Neural cell (in vitro differentiated cells): ENCODE data around the gene CES2. TPM values are rescaled to one million over a fixed set of nuclear protein-coding genes. Genes with fewer than 3 reads are reported as not detected.

Source experiments
- H2AFZ ChIP-seq: fragments of 200-600, 300-800 bp; sonication (generic), shearing (Covaris generic); 2 replicates; pipeline ENCODE4 v1.6.0; 2014; ENCODE audit warnings: low read depth, mild to moderate bottlenecking, antibody characterized with exemption, low read length, moderate library complexity
- H3F3A ChIP-seq: fragments of 200-600 bp; shearing (Covaris generic); 2 replicates; pipeline ENCODE4 v1.6.1; 2016; ENCODE audit warnings: mild to moderate bottlenecking, moderate library complexity, mixed read lengths, antibody characterized with exemption, low read length; ENCODE audit not compliant: insufficient read depth, poor library complexity, severe bottlenecking
- H3K27ac ChIP-seq: fragments of 200-600, 300-800 bp; sonication (generic), shearing (Covaris generic); 2 replicates; pipeline ENCODE4 v1.5.1; 2014; ENCODE audit warnings: mild to moderate bottlenecking, low read length, moderate library complexity
- H3K27me3 ChIP-seq: fragments of 300-800, 200-600 bp; sonication (generic), shearing (Covaris generic); 2 replicates; pipeline ENCODE4 v1.6.0; 2014; ENCODE audit warnings: mild to moderate bottlenecking, low read depth, low read length, moderate library complexity; ENCODE audit not compliant: insufficient read depth
- H3K36me3 ChIP-seq: fragments of 300-800, 200-600 bp; sonication (generic), shearing (Covaris generic); 2 replicates; pipeline ENCODE4 v1.5.1; 2014; ENCODE audit warnings: mild to moderate bottlenecking, antibody characterized with exemption, low read length, moderate library complexity; ENCODE audit not compliant: insufficient read depth
- H3K4me2 ChIP-seq: fragments of 300-800, 200-600 bp; sonication (generic), shearing (Covaris generic); 2 replicates; pipeline ENCODE4 v1.6.0; 2014; ENCODE audit warnings: mild to moderate bottlenecking, low read length
- H3K4me3 ChIP-seq: fragments of 300-800, 200-600 bp; sonication (generic), shearing (Covaris generic); 2 replicates; pipeline ENCODE4 v1.5.1; 2014; ENCODE audit warnings: mild to moderate bottlenecking, low read length, moderate library complexity
- H3K79me2 ChIP-seq: fragments of 200-600 bp; shearing (Covaris generic); replicated peaks from 2 replicates; pipeline ENCODE4 v1.6.0; 2014; ENCODE audit warnings: mild to moderate bottlenecking, low read length, moderate library complexity; ENCODE audit not compliant: insufficient read depth
- H3K9ac ChIP-seq: fragments of 300-800, 200-600 bp; sonication (generic), shearing (Covaris generic); 2 replicates; pipeline ENCODE4 v1.6.1; 2016; ENCODE audit warnings: mild to moderate bottlenecking, low read length, mixed read lengths
- H3K9me2 ChIP-seq: fragments of 200-600 bp; shearing (Covaris generic); 2 replicates; pipeline ENCODE4 v1.6.1; 2016; ENCODE audit warnings: mild to moderate bottlenecking, low read length, mixed read lengths; ENCODE audit not compliant: insufficient read depth
- H3K9me3 ChIP-seq: fragments of 200-600, 300-800 bp; sonication (generic), shearing (Covaris generic); 2 replicates; pipeline ENCODE4 v1.6.1; 2016; ENCODE audit warnings: mild to moderate bottlenecking, mixed run types, low read length, moderate library complexity, mixed read lengths
- H4K20me1 ChIP-seq: fragments of 200-600 bp; shearing (Covaris generic); 2 replicates; pipeline ENCODE4 v1.6.1; 2016; ENCODE audit warnings: mild to moderate bottlenecking, mixed run types; ENCODE audit not compliant: insufficient read depth
- CTCF ChIP-seq: fragments of 450-650 bp; IDR thresholded peaks from 2 replicates; pipeline ENCODE4 v1.5.1; 2014; ENCODE audit warnings: antibody characterized with exemption, mild to moderate bottlenecking, moderate library complexity; ENCODE audit not compliant: poor library complexity, severe bottlenecking
- EP300 ChIP-seq: fragments of 450-650 bp; conservative IDR thresholded peaks from 2 replicates; pipeline ENCODE4 v1.6.1; 2014; ENCODE audit warnings: antibody characterized with exemption, mild to moderate bottlenecking, moderate library complexity; ENCODE audit not compliant: poor library complexity, severe bottlenecking
- EZH2 ChIP-seq: fragments of 200-600, 300-800 bp; shearing (Covaris generic), sonication (generic); IDR thresholded peaks from 2 replicates; pipeline ENCODE4 v1.6.1; 2014; ENCODE audit warnings: antibody characterized with exemption, low read length, borderline replicate concordance, mild to moderate bottlenecking; ENCODE audit not compliant: insufficient read depth, poor library complexity, severe bottlenecking
- MXI1 ChIP-seq: fragments of 450-650 bp; conservative IDR thresholded peaks from 2 replicates; pipeline ENCODE4 v1.6.1; 2014; ENCODE audit warnings: antibody characterized with exemption, mild to moderate bottlenecking; ENCODE audit not compliant: poor library complexity, severe bottlenecking
- POLR2AphosphoS5 ChIP-seq: IDR thresholded peaks from 2 replicates; pipeline ENCODE4 v1.6.1; 2012
- RAD21 ChIP-seq: fragments of 450-650 bp; conservative IDR thresholded peaks from 2 replicates; pipeline ENCODE4 v1.6.1; 2014; ENCODE audit warnings: antibody characterized with exemption, mild to moderate bottlenecking, moderate library complexity
- REST ChIP-seq: IDR thresholded peaks from 2 replicates; pipeline ENCODE4 v1.6.1; 2012; ENCODE audit warnings: borderline replicate concordance
- SMC3 ChIP-seq: fragments of 450-650 bp; conservative IDR thresholded peaks from 2 replicates; pipeline ENCODE4 v1.6.1; 2014; ENCODE audit warnings: antibody characterized with exemption, mild to moderate bottlenecking, moderate library complexity; ENCODE audit not compliant: poor library complexity
- TAF1 ChIP-seq: IDR thresholded peaks from 2 replicates; pipeline ENCODE4 v1.6.1; 2012; ENCODE audit warnings: low read depth
- polyA plus RNA-seq: library from polyadenylated mRNA; depleted of rRNA; stranded (reverse); fragments of >200 nt; gene quantifications from 2 replicates; pipeline ENCODE4 v1.2.3, GENCODE V29; 2014

CES2 gene
- polyA plus RNA-seq, 1 donor from 2014 or later = 22.9 TPM

- Histone ChIP-seq H2AFZ (no peak overlapping the region), H3K9me3 (no peaks in the 10 kb centered on the region), H4K20me1 (no peaks in the 10 kb centered on the region), H3K27ac (no peak overlapping the region), H3K4me3 (no peak overlapping the region), H3K79me2 (no peaks in the 10 kb centered on the region), H3K36me3 (no peaks in the 10 kb centered on the region), H3F3A (no peaks in the 10 kb centered on the region), H3K27me3 (peaks cover 36% of the 10 kb centered on the region), H3K9me2 (no peaks in the 10 kb centered on the region), H3K9ac (no peak overlapping the region), H3K4me2 (no peak overlapping the region)
- no peak for TF ChIP-seq TAF1
- TF ChIP-seq EZH2 = no peak
- no peak for TF ChIP-seq POLR2AphosphoS5
- no peak for TF ChIP-seq EP300
- TF ChIP-seq CTCF = peak; percentile 90
- TF ChIP-seq REST = no peak
- TF ChIP-seq RAD21 = peak; percentile 73
- TF ChIP-seq SMC3 = peak; percentile 79
- TF ChIP-seq MXI1 = no peak
Observed at GRCh38 chr16:66947302-66948065, 12.2 kb downstream of the CES2 start.

GRCh38 chr16:66948134-66948836, 13.0 kb downstream of the CES2 start:
- Histone ChIP-seq H2AFZ (no peak overlapping the region), H3K79me2 (no peaks in the 10 kb centered on the region), H3F3A (no peaks in the 10 kb centered on the region), H3K9me3 (no peaks in the 10 kb centered on the region), H4K20me1 (no peaks in the 10 kb centered on the region), H3K4me2 (no peak overlapping the region), H3K9ac (no peak overlapping the region), H3K9me2 (no peaks in the 10 kb centered on the region), H3K36me3 (no peaks in the 10 kb centered on the region), H3K27ac (no peak overlapping the region), H3K4me3 (no peak overlapping the region), H3K27me3 (peaks cover 36% of the 10 kb centered on the region)
- no peak for TF ChIP-seq RAD21
- no peak for TF ChIP-seq CTCF
